KMS-11 (cell line): Measurements from ENCODE around the gene AMT.

Source experiments
- H2AFZ ChIP-seq: fragments of 200-600 bp; sonication (generic); 2 replicates; pipeline ENCODE4 v1.6.1; 2016; ENCODE audit warnings: antibody characterized with exemption, mixed run types, low read depth
- H3K27ac ChIP-seq: fragments of 200-600 bp; sonication (generic); 2 replicates; pipeline ENCODE4 v1.6.1; 2016; ENCODE audit warnings: mild to moderate bottlenecking, mixed run types
- H3K27me3 ChIP-seq: fragments of 200-600 bp; sonication (generic); 2 replicates; pipeline ENCODE4 v1.6.1; 2017; ENCODE audit warnings: mild to moderate bottlenecking, low read depth, mixed run types, moderate library complexity; ENCODE audit not compliant: insufficient read depth
- H3K36me3 ChIP-seq: fragments of 200-600 bp; sonication (generic); 2 replicates; pipeline ENCODE4 v1.6.1; 2017; ENCODE audit warnings: mild to moderate bottlenecking, mixed run types; ENCODE audit not compliant: insufficient read depth
- H3K4me1 ChIP-seq: fragments of 200-600 bp; sonication (generic); 2 replicates; pipeline ENCODE4 v1.6.1; 2016; ENCODE audit warnings: mild to moderate bottlenecking, low read depth, mixed run types; ENCODE audit not compliant: poor library complexity, severe bottlenecking
- H3K4me2 ChIP-seq: fragments of 200-600 bp; sonication (generic); 2 replicates; pipeline ENCODE4 v1.7.0; 2016; ENCODE audit warnings: mild to moderate bottlenecking, mixed run types
- H3K4me3 ChIP-seq: fragments of 200-600 bp; sonication (generic); IDR thresholded peaks from 2 replicates; pipeline ENCODE4 v1.6.1; 2017; ENCODE audit warnings: low read depth, low read length, mixed read lengths; ENCODE audit not compliant: insufficient read depth
- H3K79me2 ChIP-seq: fragments of 200-600 bp; sonication (generic); 2 replicates; pipeline ENCODE4 v1.6.1; 2016; ENCODE audit warnings: low read depth, mixed run types; ENCODE audit not compliant: insufficient read depth
- H3K9ac ChIP-seq: fragments of 200-600 bp; sonication (generic); 2 replicates; pipeline ENCODE4 v1.6.1; 2016; ENCODE audit warnings: mild to moderate bottlenecking, mixed run types
- H4K20me1 ChIP-seq: fragments of 200-600 bp; sonication (generic); 2 replicates; pipeline ENCODE4 v1.6.1; 2016; ENCODE audit warnings: mild to moderate bottlenecking, mixed run types; ENCODE audit not compliant: insufficient read depth
- CTCF ChIP-seq: fragments of 200-600 bp; sonication (generic); conservative IDR thresholded peaks from 2 replicates; pipeline ENCODE4 v1.6.1; 2017; ENCODE audit warnings: low read depth, mild to moderate bottlenecking, antibody characterized with exemption, low read length, moderate library complexity, mixed read lengths

The AMT gene

DNA sequence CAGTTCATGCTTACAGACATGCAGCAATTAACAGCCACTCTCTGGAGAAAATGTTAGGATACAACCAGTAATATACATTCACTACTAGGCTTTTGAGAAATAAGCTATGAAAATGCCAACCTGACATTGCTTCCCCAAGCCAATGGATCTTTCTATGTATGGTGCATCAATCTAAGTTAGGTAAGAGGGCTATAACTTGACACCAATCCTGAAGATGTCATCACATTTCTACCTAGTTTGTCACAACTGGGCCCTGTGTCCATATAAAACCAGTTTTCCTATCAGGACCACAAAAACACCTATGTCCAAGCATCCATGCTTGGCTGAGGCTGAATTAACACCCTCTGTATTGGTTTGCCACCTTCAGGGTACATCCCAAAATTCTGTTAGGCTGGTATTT lies 50.3 kb downstream of the AMT start:
- Histone ChIP-seq H4K20me1 (no peaks in the 10 kb centered on the region), H3K4me1 (no peaks in the 10 kb centered on the region), H3K79me2 (peaks cover 11% of the 10 kb centered on the region), H2AFZ (no peak overlapping the region), H3K36me3 (no peaks in the 10 kb centered on the region), H3K27me3 (no peaks in the 10 kb centered on the region), H3K4me2 (no peak overlapping the region), H3K4me3 (no peak overlapping the region), H3K9ac (no peak overlapping the region), H3K27ac (no peak overlapping the region)
- no peak for TF ChIP-seq CTCF

DNA sequence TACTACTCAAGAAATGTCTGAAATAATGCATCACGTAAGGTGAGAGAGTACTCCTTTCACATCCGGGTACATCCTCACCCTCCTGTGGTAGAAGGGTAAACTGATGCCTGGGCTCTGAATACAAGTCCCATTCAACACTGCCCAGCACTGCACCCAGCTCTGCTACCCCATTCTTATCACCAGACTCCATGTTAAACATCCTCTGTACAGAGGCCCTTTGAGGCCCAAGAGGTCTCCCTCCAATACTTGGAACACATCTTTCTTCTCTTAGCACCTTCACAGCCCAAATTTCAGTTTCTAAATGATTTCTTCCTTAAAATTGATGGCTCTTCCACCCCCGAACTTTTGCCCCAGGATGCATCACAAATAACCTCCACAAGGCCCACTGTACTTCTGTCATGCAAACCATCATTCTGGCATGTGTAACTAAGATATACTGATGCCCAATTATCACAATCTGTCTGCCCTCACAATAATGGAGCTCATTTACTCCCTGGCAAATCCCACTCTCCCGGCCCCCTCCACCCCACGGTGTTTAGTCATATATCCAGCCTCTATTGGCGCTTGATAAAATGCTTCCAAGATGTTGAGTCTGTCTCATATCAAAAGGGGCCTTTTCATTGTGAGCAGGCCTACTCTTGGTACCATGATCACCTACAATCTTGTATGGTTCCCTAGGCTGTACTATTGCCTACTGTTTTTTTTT lies 51.5 kb downstream of the AMT start:
- Histone ChIP-seq H3K79me2 (0 out of 2 replicates have a peak, but pooled peaks cover 5% of the 10 kb centered on the region), H3K27me3 (no peaks in the 10 kb centered on the region), H3K27ac (no peak overlapping the region), H2AFZ (no peak overlapping the region), H3K4me1 (no peaks in the 10 kb centered on the region), H3K9ac (no peak overlapping the region), H3K36me3 (no peaks in the 10 kb centered on the region), H3K4me3 (no peak overlapping the region), H4K20me1 (no peaks in the 10 kb centered on the region), H3K4me2 (no peak overlapping the region)
- no peak for TF ChIP-seq CTCF
